ENCODE measurements around the gene OSBPL8. TPM values are rescaled to one million over a fixed set of nuclear protein-coding genes. Genes with fewer than 3 reads are reported as not detected.
A peak's percentile ranks its signal among the peaks of the same experiment; 100 is the strongest.

The OSBPL8 gene
- total and polyA plus RNA-seq, 2 experiments from 2014 or later: 64.4 to 73.4 TPM

- Histone ChIP-seq H3K79me2 (ENCODE audit: insufficient read depth) (no peaks in the 10 kb centered on the region), H3F3A (ENCODE audit: insufficient read depth) (no peaks in the 10 kb centered on the region), H2AFZ (no peak overlapping the region), H3K27ac (peak overlapping the region; percentile 34), H3K9me2 (ENCODE audit: insufficient read depth) (0 out of 2 replicates have a peak, but pooled peaks cover 3% of the 10 kb centered on the region), H3K4me2 (ENCODE audit: unreplicated experiment) (peak overlapping the region; percentile 17), H3K27me3 (replicated peaks; ENCODE audit: insufficient read depth) (no peaks in the 10 kb centered on the region), H3K4me1 (ENCODE audit: insufficient read depth) (peaks cover 18% of the 10 kb centered on the region), H3K4me3 (no peak overlapping the region), H3K9me3 (ENCODE audit: low read depth) (no peaks in the 10 kb centered on the region), H3K9ac (no peak overlapping the region), H3K36me3 (ENCODE audit: low read depth) (no peaks in the 10 kb centered on the region), H4K20me1 (ENCODE audit: insufficient read depth) (no peaks in the 10 kb centered on the region)
- TF ChIP-seq EZH2phosphoT487 (IDR thresholded peaks at IDR 0.05; ENCODE audit: insufficient read depth, low read depth): no peak
- no peak for TF ChIP-seq EZH2 (IDR thresholded peaks at IDR 0.05; ENCODE audit: insufficient read depth, poor library complexity, severe bottlenecking)
- WGBS, 2 experiments (ENCODE audit: low coverage in 1 of 2, low lambda C conversion rate in 2 of 2, missing lambda C conversion rate in 2 of 2): 96 to 99% methylated on average over 7 of the region's 7 CpGs
- in situ Hi-C loops (cut with MboI): no loop called here
- no peak for DNase-seq
Measured at GRCh38 chr12:76312315-76312714, 247.3 kb downstream of the OSBPL8 start.

GRCh38 chr12:76311796-76312195 is 247.8 kb downstream of the OSBPL8 start:
- peak overlapping the region; percentile 34 for H3K27ac ChIP-seq
- no peaks in the 10 kb centered on the region for H3F3A ChIP-seq (ENCODE audit: insufficient read depth)
- no peaks in the 10 kb centered on the region for H3K36me3 ChIP-seq (ENCODE audit: low read depth)
- H3K9me2 ChIP-seq (ENCODE audit: insufficient read depth): 0 out of 2 replicates have a peak, but pooled peaks cover 3% of the 10 kb centered on the region
- 68 to 74% methylated on average over 3 of the region's 3 CpGs for WGBS, 2 experiments (ENCODE audit: low coverage in 1 of 2, low lambda C conversion rate in 2 of 2, missing lambda C conversion rate in 2 of 2)
- no peaks in the 10 kb centered on the region for H3K27me3 ChIP-seq (replicated peaks; ENCODE audit: insufficient read depth)
- no peak overlapping the region for H3K9ac ChIP-seq
- no peaks in the 10 kb centered on the region for H4K20me1 ChIP-seq (ENCODE audit: insufficient read depth)
- in situ Hi-C loops (cut with MboI): no loop called here
- peaks cover 18% of the 10 kb centered on the region for H3K4me1 ChIP-seq (ENCODE audit: insufficient read depth)
- no peak overlapping the region for H3K4me3 ChIP-seq
- H3K79me2 ChIP-seq (ENCODE audit: insufficient read depth): no peaks in the 10 kb centered on the region
- H2AFZ ChIP-seq: 0 out of 2 replicates have a peak overlapping the region, but pooled peaks have one; percentile 1
- TF ChIP-seq EZH2 (IDR thresholded peaks at IDR 0.05; ENCODE audit: insufficient read depth, poor library complexity, severe bottlenecking) (no peak), EZH2phosphoT487 (IDR thresholded peaks at IDR 0.05; ENCODE audit: insufficient read depth, low read depth) (no peak)
- H3K4me2 ChIP-seq (ENCODE audit: unreplicated experiment): peak overlapping the region; percentile 17
- no peaks in the 10 kb centered on the region for H3K9me3 ChIP-seq (ENCODE audit: low read depth)
- peak; percentile 85 for DNase-seq

- peak overlapping the region; percentile 39; the same call in 1 of the 2 replicates for H2AFZ ChIP-seq
- peaks cover 18% of the 10 kb centered on the region for H3K4me1 ChIP-seq (ENCODE audit: insufficient read depth)
- H3K27me3 ChIP-seq (replicated peaks; ENCODE audit: insufficient read depth): no peaks in the 10 kb centered on the region
- H3K36me3 ChIP-seq (ENCODE audit: low read depth): no peaks in the 10 kb centered on the region
- TF ChIP-seq EZH2 (IDR thresholded peaks at IDR 0.05; ENCODE audit: insufficient read depth, poor library complexity, severe bottlenecking) (no peak), EZH2phosphoT487 (IDR thresholded peaks at IDR 0.05; ENCODE audit: insufficient read depth, low read depth) (no peak)
- no peak overlapping the region for H3K4me2 ChIP-seq (ENCODE audit: unreplicated experiment)
- H3F3A ChIP-seq (ENCODE audit: insufficient read depth): no peaks in the 10 kb centered on the region
- peak overlapping the region; percentile 18; the same call in 1 of the 2 replicates for H3K27ac ChIP-seq
- H3K9ac ChIP-seq: no peak overlapping the region
- no peak overlapping the region for H3K4me3 ChIP-seq
- peak; percentile 57 for DNase-seq
- in situ Hi-C loops (cut with MboI): no loop called here
- H3K9me2 ChIP-seq (ENCODE audit: insufficient read depth): 0 out of 2 replicates have a peak, but pooled peaks cover 3% of the 10 kb centered on the region
- no peaks in the 10 kb centered on the region for H3K9me3 ChIP-seq (ENCODE audit: low read depth)
- H3K79me2 ChIP-seq (ENCODE audit: insufficient read depth): no peaks in the 10 kb centered on the region
- H4K20me1 ChIP-seq (ENCODE audit: insufficient read depth): no peaks in the 10 kb centered on the region
Measured at GRCh38 chr12:76310110-76310509, 249.5 kb downstream of the OSBPL8 start.

GRCh38 chr12:76308866-76309265 is 250.7 kb downstream of the OSBPL8 start:
- Histone ChIP-seq H3K9ac (no peak overlapping the region), H3K27ac (no peak overlapping the region), H3K79me2 (ENCODE audit: insufficient read depth) (no peaks in the 10 kb centered on the region), H3K4me2 (ENCODE audit: unreplicated experiment) (no peak overlapping the region), H3F3A (ENCODE audit: insufficient read depth) (no peaks in the 10 kb centered on the region), H3K36me3 (ENCODE audit: low read depth) (no peaks in the 10 kb centered on the region), H3K4me1 (ENCODE audit: insufficient read depth) (peaks cover 18% of the 10 kb centered on the region), H2AFZ (no peak overlapping the region), H3K9me3 (ENCODE audit: low read depth) (no peaks in the 10 kb centered on the region), H3K4me3 (no peak overlapping the region), H4K20me1 (ENCODE audit: insufficient read depth) (no peaks in the 10 kb centered on the region), H3K9me2 (ENCODE audit: insufficient read depth) (0 out of 2 replicates have a peak, but pooled peaks cover 3% of the 10 kb centered on the region), H3K27me3 (replicated peaks; ENCODE audit: insufficient read depth) (no peaks in the 10 kb centered on the region)
- WGBS, 2 experiments (ENCODE audit: low coverage in 1 of 2, low lambda C conversion rate in 2 of 2, missing lambda C conversion rate in 2 of 2): 17 to 20% methylated on average over 3 of the region's 3 CpGs
- in situ Hi-C loops (cut with MboI): no loop called here
- no peak for DNase-seq
- TF ChIP-seq EZH2 (IDR thresholded peaks at IDR 0.05; ENCODE audit: insufficient read depth, poor library complexity, severe bottlenecking) (no peak), EZH2phosphoT487 (IDR thresholded peaks at IDR 0.05; ENCODE audit: insufficient read depth, low read depth) (no peak)

- H4K20me1 ChIP-seq (ENCODE audit: insufficient read depth): no peaks in the 10 kb centered on the region
- peaks cover 25% of the 10 kb centered on the region for H3K4me1 ChIP-seq (ENCODE audit: insufficient read depth)
- H3K4me3 ChIP-seq: no peak overlapping the region
- TF ChIP-seq EZH2phosphoT487 (IDR thresholded peaks at IDR 0.05; ENCODE audit: insufficient read depth, low read depth) (no peak), EZH2 (IDR thresholded peaks at IDR 0.05; ENCODE audit: insufficient read depth, poor library complexity, severe bottlenecking) (no peak)
- DNase-seq: no peak
- no peaks in the 10 kb centered on the region for H3K9me3 ChIP-seq (ENCODE audit: low read depth)
- H3K9me2 ChIP-seq (ENCODE audit: insufficient read depth): 0 out of 2 replicates have a peak, but pooled peaks cover 3% of the 10 kb centered on the region
- H2AFZ ChIP-seq: no peak overlapping the region
- H3K79me2 ChIP-seq (ENCODE audit: insufficient read depth): no peaks in the 10 kb centered on the region
- no peak overlapping the region for H3K27ac ChIP-seq
- H3K4me2 ChIP-seq (ENCODE audit: unreplicated experiment): no peak overlapping the region
- in situ Hi-C loops (cut with MboI): no loop called here
- H3K9ac ChIP-seq: no peak overlapping the region
- no peaks in the 10 kb centered on the region for H3K36me3 ChIP-seq (ENCODE audit: low read depth)
- WGBS, 2 experiments (ENCODE audit: low coverage in 1 of 2, low lambda C conversion rate in 2 of 2, missing lambda C conversion rate in 2 of 2): 67 to 71% methylated on average over 1 of the region's 1 CpG
- no peaks in the 10 kb centered on the region for H3F3A ChIP-seq (ENCODE audit: insufficient read depth)
- no peaks in the 10 kb centered on the region for H3K27me3 ChIP-seq (replicated peaks; ENCODE audit: insufficient read depth)
Measured at GRCh38 chr12:76307083-76307482, 252.5 kb downstream of the OSBPL8 start.
